HEK293 (cell line): ENCODE data around the gene STX16.

Experiments used
- CTCF ChIP-seq: fragments of 450-650 bp; formaldehyde crosslinking; IDR thresholded peaks from 2 replicates; pipeline ENCODE4 v1.5.1; 2016; ENCODE audit warnings: missing biosample characterization, missing genetic modification characterization
- GLI2 ChIP-seq: fragments of 450-650 bp; formaldehyde crosslinking; IDR thresholded peaks from 2 replicates; pipeline ENCODE4; 2017; ENCODE audit warnings: missing biosample characterization, missing genetic modification characterization, low read depth, borderline replicate concordance
- PBX3 ChIP-seq: sonication (generic); formaldehyde crosslinking; IDR thresholded peaks from 2 replicates; pipeline ENCODE4 v1.8.1; 2022; ENCODE audit warnings: mild to moderate bottlenecking, moderate library complexity, missing genetic modification reagents
- ZBTB21 ChIP-seq: fragments of 450-650 bp; formaldehyde crosslinking; IDR thresholded peaks from 2 replicates; pipeline ENCODE4 v1.5.1; 2017; ENCODE audit warnings: missing biosample characterization, missing genetic modification characterization
- ZBTB8A ChIP-seq: fragments of 450-650 bp; formaldehyde crosslinking; IDR thresholded peaks from 2 replicates; pipeline ENCODE4 v1.5.1; 2016; ENCODE audit warnings: missing biosample characterization, missing genetic modification characterization
- ZFP37 ChIP-seq: fragments of 450-650 bp; formaldehyde crosslinking; IDR thresholded peaks from 2 replicates; pipeline ENCODE4 v1.5.1; 2016; ENCODE audit warnings: missing biosample characterization, missing genetic modification characterization
- ZNF138 ChIP-seq: fragments of 450-650 bp; formaldehyde crosslinking; IDR thresholded peaks from 2 replicates; pipeline ENCODE4 v1.5.1; 2016; ENCODE audit warnings: missing biosample characterization, missing genetic modification characterization, borderline replicate concordance
- ZNF174 ChIP-seq: fragments of 450-650 bp; formaldehyde crosslinking; IDR thresholded peaks from 2 replicates; pipeline ENCODE4 v1.5.0; 2017; ENCODE audit warnings: missing biosample characterization, mild to moderate bottlenecking, missing genetic modification characterization
- ZNF610 ChIP-seq: fragments of 450-650 bp; formaldehyde crosslinking; IDR thresholded peaks from 2 replicates; pipeline ENCODE4 v1.5.1; 2016; ENCODE audit warnings: missing biosample characterization, missing genetic modification characterization, borderline replicate concordance
- TF ChIP-seq, protein P1 (sequence below): fragments of 450-650 bp; formaldehyde crosslinking; IDR thresholded peaks from 2 replicates; pipeline ENCODE4 v1.5.1; 2016; ENCODE audit warnings: missing biosample characterization, missing genetic modification characterization, borderline replicate concordance
- TF ChIP-seq, protein P2 (sequence below): fragments of 450-650 bp; formaldehyde crosslinking; IDR thresholded peaks from 2 replicates; pipeline ENCODE4 v1.5.1; 2016; ENCODE audit warnings: missing biosample characterization, missing genetic modification characterization, low read depth
- TF ChIP-seq, protein P3 (sequence below): fragments of 450-650 bp; formaldehyde crosslinking; IDR thresholded peaks from 2 replicates; pipeline ENCODE4 v1.5.1; 2016; ENCODE audit warnings: missing biosample characterization, missing genetic modification characterization

DNA sequence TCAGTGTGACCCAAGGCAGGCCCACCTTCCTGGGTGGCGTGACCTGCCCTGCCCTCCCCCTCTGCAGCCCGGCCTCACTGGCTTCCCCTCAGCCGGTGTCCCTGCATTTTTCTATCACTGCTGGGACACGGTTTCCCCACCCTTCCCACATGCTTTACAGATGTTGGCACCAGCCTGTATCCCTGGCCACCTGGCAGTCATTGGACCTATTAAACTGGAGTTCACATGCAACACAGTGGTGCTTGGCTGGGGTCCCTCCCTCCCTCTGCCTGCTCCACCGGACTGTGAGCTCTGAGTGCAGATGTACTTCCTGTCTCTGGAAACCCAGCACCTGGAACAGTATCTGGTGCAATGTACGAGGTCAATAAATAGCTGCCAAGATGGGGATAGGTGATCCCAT lies 25.5 kb upstream of the STX16 start:
- no peak for TF ChIP-seq ZNF174 (tag by site-specific recombination)
- no peak for TF ChIP-seq PBX3
- no peak for TF ChIP-seq CTCF (tag by site-specific recombination)
- no peak for TF ChIP-seq ZFP37
- no peak for TF ChIP-seq ZNF610 (tag by site-specific recombination)
- TF ChIP-seq GLI2 = no peak
- TF ChIP-seq ZBTB8A (tag by site-specific recombination) = no peak
- TF ChIP-seq ZBTB21 (tag by site-specific recombination) = no peak
- TF ChIP-seq, protein P1, sequence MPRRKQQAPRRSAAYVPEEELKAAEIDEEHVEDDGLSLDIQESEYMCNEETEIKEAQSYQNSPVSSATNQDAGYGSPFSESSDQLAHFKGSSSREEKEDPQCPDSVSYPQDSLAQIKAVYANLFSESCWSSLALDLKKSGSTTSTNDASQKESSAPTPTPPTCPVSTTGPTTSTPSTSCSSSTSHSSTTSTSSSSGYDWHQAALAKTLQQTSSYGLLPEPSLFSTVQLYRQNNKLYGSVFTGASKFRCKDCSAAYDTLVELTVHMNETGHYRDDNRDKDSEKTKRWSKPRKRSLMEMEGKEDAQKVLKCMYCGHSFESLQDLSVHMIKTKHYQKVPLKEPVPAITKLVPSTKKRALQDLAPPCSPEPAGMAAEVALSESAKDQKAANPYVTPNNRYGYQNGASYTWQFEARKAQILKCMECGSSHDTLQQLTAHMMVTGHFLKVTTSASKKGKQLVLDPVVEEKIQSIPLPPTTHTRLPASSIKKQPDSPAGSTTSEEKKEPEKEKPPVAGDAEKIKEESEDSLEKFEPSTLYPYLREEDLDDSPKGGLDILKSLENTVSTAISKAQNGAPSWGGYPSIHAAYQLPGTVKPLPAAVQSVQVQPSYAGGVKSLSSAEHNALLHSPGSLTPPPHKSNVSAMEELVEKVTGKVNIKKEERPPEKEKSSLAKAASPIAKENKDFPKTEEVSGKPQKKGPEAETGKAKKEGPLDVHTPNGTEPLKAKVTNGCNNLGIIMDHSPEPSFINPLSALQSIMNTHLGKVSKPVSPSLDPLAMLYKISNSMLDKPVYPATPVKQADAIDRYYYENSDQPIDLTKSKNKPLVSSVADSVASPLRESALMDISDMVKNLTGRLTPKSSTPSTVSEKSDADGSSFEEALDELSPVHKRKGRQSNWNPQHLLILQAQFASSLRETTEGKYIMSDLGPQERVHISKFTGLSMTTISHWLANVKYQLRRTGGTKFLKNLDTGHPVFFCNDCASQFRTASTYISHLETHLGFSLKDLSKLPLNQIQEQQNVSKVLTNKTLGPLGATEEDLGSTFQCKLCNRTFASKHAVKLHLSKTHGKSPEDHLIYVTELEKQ (tag by site-specific recombination) = no peak
- TF ChIP-seq, protein P2, sequence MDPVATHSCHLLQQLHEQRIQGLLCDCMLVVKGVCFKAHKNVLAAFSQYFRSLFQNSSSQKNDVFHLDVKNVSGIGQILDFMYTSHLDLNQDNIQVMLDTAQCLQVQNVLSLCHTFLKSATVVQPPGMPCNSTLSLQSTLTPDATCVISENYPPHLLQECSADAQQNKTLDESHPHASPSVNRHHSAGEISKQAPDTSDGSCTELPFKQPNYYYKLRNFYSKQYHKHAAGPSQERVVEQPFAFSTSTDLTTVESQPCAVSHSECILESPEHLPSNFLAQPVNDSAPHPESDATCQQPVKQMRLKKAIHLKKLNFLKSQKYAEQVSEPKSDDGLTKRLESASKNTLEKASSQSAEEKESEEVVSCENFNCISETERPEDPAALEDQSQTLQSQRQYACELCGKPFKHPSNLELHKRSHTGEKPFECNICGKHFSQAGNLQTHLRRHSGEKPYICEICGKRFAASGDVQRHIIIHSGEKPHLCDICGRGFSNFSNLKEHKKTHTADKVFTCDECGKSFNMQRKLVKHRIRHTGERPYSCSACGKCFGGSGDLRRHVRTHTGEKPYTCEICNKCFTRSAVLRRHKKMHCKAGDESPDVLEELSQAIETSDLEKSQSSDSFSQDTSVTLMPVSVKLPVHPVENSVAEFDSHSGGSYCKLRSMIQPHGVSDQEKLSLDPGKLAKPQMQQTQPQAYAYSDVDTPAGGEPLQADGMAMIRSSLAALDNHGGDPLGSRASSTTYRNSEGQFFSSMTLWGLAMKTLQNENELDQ = no peak
- no peak for TF ChIP-seq ZNF138 (tag by site-specific recombination)
- TF ChIP-seq, protein P3, sequence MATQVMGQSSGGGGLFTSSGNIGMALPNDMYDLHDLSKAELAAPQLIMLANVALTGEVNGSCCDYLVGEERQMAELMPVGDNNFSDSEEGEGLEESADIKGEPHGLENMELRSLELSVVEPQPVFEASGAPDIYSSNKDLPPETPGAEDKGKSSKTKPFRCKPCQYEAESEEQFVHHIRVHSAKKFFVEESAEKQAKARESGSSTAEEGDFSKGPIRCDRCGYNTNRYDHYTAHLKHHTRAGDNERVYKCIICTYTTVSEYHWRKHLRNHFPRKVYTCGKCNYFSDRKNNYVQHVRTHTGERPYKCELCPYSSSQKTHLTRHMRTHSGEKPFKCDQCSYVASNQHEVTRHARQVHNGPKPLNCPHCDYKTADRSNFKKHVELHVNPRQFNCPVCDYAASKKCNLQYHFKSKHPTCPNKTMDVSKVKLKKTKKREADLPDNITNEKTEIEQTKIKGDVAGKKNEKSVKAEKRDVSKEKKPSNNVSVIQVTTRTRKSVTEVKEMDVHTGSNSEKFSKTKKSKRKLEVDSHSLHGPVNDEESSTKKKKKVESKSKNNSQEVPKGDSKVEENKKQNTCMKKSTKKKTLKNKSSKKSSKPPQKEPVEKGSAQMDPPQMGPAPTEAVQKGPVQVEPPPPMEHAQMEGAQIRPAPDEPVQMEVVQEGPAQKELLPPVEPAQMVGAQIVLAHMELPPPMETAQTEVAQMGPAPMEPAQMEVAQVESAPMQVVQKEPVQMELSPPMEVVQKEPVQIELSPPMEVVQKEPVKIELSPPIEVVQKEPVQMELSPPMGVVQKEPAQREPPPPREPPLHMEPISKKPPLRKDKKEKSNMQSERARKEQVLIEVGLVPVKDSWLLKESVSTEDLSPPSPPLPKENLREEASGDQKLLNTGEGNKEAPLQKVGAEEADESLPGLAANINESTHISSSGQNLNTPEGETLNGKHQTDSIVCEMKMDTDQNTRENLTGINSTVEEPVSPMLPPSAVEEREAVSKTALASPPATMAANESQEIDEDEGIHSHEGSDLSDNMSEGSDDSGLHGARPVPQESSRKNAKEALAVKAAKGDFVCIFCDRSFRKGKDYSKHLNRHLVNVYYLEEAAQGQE (tag by site-specific recombination) = no peak
